Gastrocnemius medialis (tissue), 4 donors: ENCODE data around the gene MMP24OS.

Experiments
- POLR2A ChIP-seq, 2 donors: fragments of 450-650 bp; IDR thresholded peaks; one replicate each; pipeline ENCODE4 v1.6.1; 2017; ENCODE audit warnings: antibody characterized with exemption in 2 of 2, mild to moderate bottlenecking in 2 of 2, moderate library complexity in 2 of 2
- TF ChIP-seq, protein P1 (sequence below), 5 experiments: fragments of 450-650 bp in 3 of 5; fragments of 200-600 bp in 2 of 5; sonication (generic) in 2 of 5; IDR thresholded peaks in 4 of 5; conservative IDR thresholded peaks in 1 of 5; 1 replicate in 4 of 5; 2 replicates in 1 of 5; pipeline ENCODE4 v1.5.1; 2016 to 2019; ENCODE audit warnings: antibody characterized with exemption in 5 of 5, mild to moderate bottlenecking in 3 of 5, moderate library complexity in 3 of 5

GRCh38 chr20:35273449-35274171 lies 4.3 kb downstream of the MMP24OS start:
- TF ChIP-seq, protein P1, sequence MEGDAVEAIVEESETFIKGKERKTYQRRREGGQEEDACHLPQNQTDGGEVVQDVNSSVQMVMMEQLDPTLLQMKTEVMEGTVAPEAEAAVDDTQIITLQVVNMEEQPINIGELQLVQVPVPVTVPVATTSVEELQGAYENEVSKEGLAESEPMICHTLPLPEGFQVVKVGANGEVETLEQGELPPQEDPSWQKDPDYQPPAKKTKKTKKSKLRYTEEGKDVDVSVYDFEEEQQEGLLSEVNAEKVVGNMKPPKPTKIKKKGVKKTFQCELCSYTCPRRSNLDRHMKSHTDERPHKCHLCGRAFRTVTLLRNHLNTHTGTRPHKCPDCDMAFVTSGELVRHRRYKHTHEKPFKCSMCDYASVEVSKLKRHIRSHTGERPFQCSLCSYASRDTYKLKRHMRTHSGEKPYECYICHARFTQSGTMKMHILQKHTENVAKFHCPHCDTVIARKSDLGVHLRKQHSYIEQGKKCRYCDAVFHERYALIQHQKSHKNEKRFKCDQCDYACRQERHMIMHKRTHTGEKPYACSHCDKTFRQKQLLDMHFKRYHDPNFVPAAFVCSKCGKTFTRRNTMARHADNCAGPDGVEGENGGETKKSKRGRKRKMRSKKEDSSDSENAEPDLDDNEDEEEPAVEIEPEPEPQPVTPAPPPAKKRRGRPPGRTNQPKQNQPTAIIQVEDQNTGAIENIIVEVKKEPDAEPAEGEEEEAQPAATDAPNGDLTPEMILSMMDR (IDR thresholded peaks at IDR 0.05 in 4 of 5, conservative IDR thresholded peaks at IDR 0.05 in 1 of 5) = no peak
- TF ChIP-seq POLR2A (IDR thresholded peaks at IDR 0.05) = no peak
